ENCODE measurements around the gene FXYD5.
"Not testable (repeated sequence)": the region's sequence is repeated elsewhere in the genome, so short reads cannot be mapped to it uniquely, and the experiment has no call there.

Gene FXYD5

GRCh38 chr19:35125749-35126623 lies 28.5 kb upstream of the FXYD5 start:
- H3K4me1 ChIP-seq (ENCODE audit: insufficient read depth, low read length), result peaks cover 17% of the 10 kb centered on the region; the same call in 1 of the 2 replicates
- no peaks in the 10 kb centered on the region; the same call in 1 of the 2 replicates for H3K36me3 ChIP-seq (ENCODE audit: insufficient read depth, low read length)
- no peaks in the 10 kb centered on the region for H3K9me3 ChIP-seq (ENCODE audit: control insufficient read depth, insufficient read depth, low read length)
- no peak overlapping the region for H3K9ac ChIP-seq (ENCODE audit: low read depth, low read length)

- Histone ChIP-seq H3K9me3 (ENCODE audit: control insufficient read depth, insufficient read depth, low read length) (no peaks in the 10 kb centered on the region), H3K4me1 (ENCODE audit: insufficient read depth, low read length) (peaks cover 17% of the 10 kb centered on the region; the same call in 1 of the 2 replicates), H3K9ac (ENCODE audit: low read depth, low read length) (no peak overlapping the region), H3K36me3 (ENCODE audit: insufficient read depth, low read length) (no peaks in the 10 kb centered on the region; the same call in 1 of the 2 replicates)
These were observed 27.9 kb upstream of the FXYD5 start for GRCh38 chr19:35126624-35126959.

- Histone ChIP-seq H3K4me1 (ENCODE audit: insufficient read depth, low read length) (peaks cover 12% of the 10 kb centered on the region; the same call in 1 of the 2 replicates), H3K36me3 (ENCODE audit: insufficient read depth, low read length) (no peaks in the 10 kb centered on the region; the same call in 1 of the 2 replicates), H3K9ac (ENCODE audit: low read depth, low read length) (no peak overlapping the region), H3K9me3 (ENCODE audit: control insufficient read depth, insufficient read depth, low read length) (no peaks in the 10 kb centered on the region)
These were observed 26.7 kb upstream of the FXYD5 start for GRCh38 chr19:35127871-35128270.

GRCh38 chr19:35128398-35129057 lies 26.0 kb upstream of the FXYD5 start:
- Histone ChIP-seq H3K36me3 (ENCODE audit: insufficient read depth, low read length) (no peaks in the 10 kb centered on the region; the same call in 1 of the 2 replicates), H3K4me1 (ENCODE audit: insufficient read depth, low read length) (peaks cover 5% of the 10 kb centered on the region; the same call in 1 of the 2 replicates), H3K9me3 (ENCODE audit: control insufficient read depth, insufficient read depth, low read length) (no peaks in the 10 kb centered on the region), H3K9ac (ENCODE audit: low read depth, low read length) (no peak overlapping the region)

- H3K4me1 ChIP-seq (ENCODE audit: insufficient read depth, low read length); H3K9ac ChIP-seq (ENCODE audit: low read depth, low read length); H3K36me3 ChIP-seq (ENCODE audit: insufficient read depth, low read length); H3K9me3 ChIP-seq (ENCODE audit: control insufficient read depth, insufficient read depth, low read length): not testable (repeated sequence)
These were observed 24.7 kb upstream of the FXYD5 start for GRCh38 chr19:35129724-35130274.

- H3K9ac ChIP-seq (ENCODE audit: low read depth, low read length), result no peak overlapping the region
- H3K4me1 ChIP-seq (ENCODE audit: insufficient read depth, low read length), result peaks cover 7% of the 10 kb centered on the region
- no peaks in the 10 kb centered on the region for H3K9me3 ChIP-seq (ENCODE audit: control insufficient read depth, insufficient read depth, low read length)
- H3K36me3 ChIP-seq (ENCODE audit: insufficient read depth, low read length), result no peaks in the 10 kb centered on the region; the same call in 1 of the 2 replicates
These were observed 23.5 kb upstream of the FXYD5 start for GRCh38 chr19:35130761-35131720.

- Histone ChIP-seq H3K4me1 (ENCODE audit: insufficient read depth, low read length) (peaks cover 7% of the 10 kb centered on the region), H3K36me3 (ENCODE audit: insufficient read depth, low read length) (no peaks in the 10 kb centered on the region; the same call in 1 of the 2 replicates), H3K9me3 (ENCODE audit: control insufficient read depth, insufficient read depth, low read length) (no peaks in the 10 kb centered on the region), H3K9ac (ENCODE audit: low read depth, low read length) (no peak overlapping the region)
These were observed 22.3 kb upstream of the FXYD5 start for GRCh38 chr19:35132254-35132653.

GRCh38 chr19:35133826-35134225 lies 20.7 kb upstream of the FXYD5 start:
- Histone ChIP-seq H3K9me3 (ENCODE audit: control insufficient read depth, insufficient read depth, low read length) (no peaks in the 10 kb centered on the region), H3K9ac (ENCODE audit: low read depth, low read length) (no peak overlapping the region), H3K36me3 (ENCODE audit: insufficient read depth, low read length) (no peaks in the 10 kb centered on the region; the same call in 1 of the 2 replicates), H3K4me1 (ENCODE audit: insufficient read depth, low read length) (peaks cover 8% of the 10 kb centered on the region)

GRCh38 chr19:35134601-35135242 lies 19.8 kb upstream of the FXYD5 start, which contains the start of gene LGI4:
Gene LGI4 (minus strand): TSS chr19:35135059. CDS start chr19:35134680, 379 bp downstream.
- Histone ChIP-seq H3K4me1 (ENCODE audit: insufficient read depth, low read length) (peaks cover 17% of the 10 kb centered on the region), H3K36me3 (ENCODE audit: insufficient read depth, low read length) (no peaks in the 10 kb centered on the region; the same call in 1 of the 2 replicates), H3K9ac (ENCODE audit: low read depth, low read length) (peak within 1 kb of the TSS; percentile 29; the same call in 1 of the 2 replicates), H3K9me3 (ENCODE audit: control insufficient read depth, insufficient read depth, low read length) (no peaks in the 10 kb centered on the region)

- peaks cover 18% of the 10 kb centered on the region for H3K4me1 ChIP-seq (ENCODE audit: insufficient read depth, low read length)
- H3K9ac ChIP-seq (ENCODE audit: low read depth, low read length), result peak overlapping the region; percentile 29; the same call in 1 of the 2 replicates
- no peaks in the 10 kb centered on the region for H3K9me3 ChIP-seq (ENCODE audit: control insufficient read depth, insufficient read depth, low read length)
- H3K36me3 ChIP-seq (ENCODE audit: insufficient read depth, low read length), result no peaks in the 10 kb centered on the region; the same call in 1 of the 2 replicates
These were observed 19.1 kb upstream of the FXYD5 start for GRCh38 chr19:35135389-35135909.

GRCh38 chr19:35136231-35136630 lies 18.3 kb upstream of the FXYD5 start:
- H3K9me3 ChIP-seq (ENCODE audit: control insufficient read depth, insufficient read depth, low read length), result no peaks in the 10 kb centered on the region
- H3K4me1 ChIP-seq (ENCODE audit: insufficient read depth, low read length), result peaks cover 23% of the 10 kb centered on the region
- no peak overlapping the region for H3K9ac ChIP-seq (ENCODE audit: low read depth, low read length)
- H3K36me3 ChIP-seq (ENCODE audit: insufficient read depth, low read length), result no peaks in the 10 kb centered on the region

GRCh38 chr19:35136977-35137702 lies 17.4 kb upstream of the FXYD5 start:
- Histone ChIP-seq H3K4me1 (ENCODE audit: insufficient read depth, low read length) (peaks cover 26% of the 10 kb centered on the region), H3K9ac (ENCODE audit: low read depth, low read length) (no peak overlapping the region), H3K36me3 (ENCODE audit: insufficient read depth, low read length) (no peaks in the 10 kb centered on the region), H3K9me3 (ENCODE audit: control insufficient read depth, insufficient read depth, low read length) (no peaks in the 10 kb centered on the region)
